Fibroblast of skin of left quadriceps (primary cell): ENCODE data around the gene ASB3.
"Not testable (repeated sequence)": the region's sequence is repeated elsewhere in the genome, so short reads cannot be mapped to it uniquely, and the experiment has no call there.

Experiments
- DNase-seq, 2 experiments: peaks; one replicate each; pipeline ENCODE4 v3.0.0-alpha.2; 2013; ENCODE audit warnings: low read depth in 2 of 2

The ASB3 gene

GRCh38 chr2:53787614-53788289 is 999 bp upstream of the ASB3 start:
- no peak for DNase-seq

- DNase-seq = no peak
These were observed 425 bp downstream of the ASB3 start for GRCh38 chr2:53786352-53786704.

- DNase-seq = no peak
These were observed 1.4 kb downstream of the ASB3 start for GRCh38 chr2:53785366-53785765.

DNA sequence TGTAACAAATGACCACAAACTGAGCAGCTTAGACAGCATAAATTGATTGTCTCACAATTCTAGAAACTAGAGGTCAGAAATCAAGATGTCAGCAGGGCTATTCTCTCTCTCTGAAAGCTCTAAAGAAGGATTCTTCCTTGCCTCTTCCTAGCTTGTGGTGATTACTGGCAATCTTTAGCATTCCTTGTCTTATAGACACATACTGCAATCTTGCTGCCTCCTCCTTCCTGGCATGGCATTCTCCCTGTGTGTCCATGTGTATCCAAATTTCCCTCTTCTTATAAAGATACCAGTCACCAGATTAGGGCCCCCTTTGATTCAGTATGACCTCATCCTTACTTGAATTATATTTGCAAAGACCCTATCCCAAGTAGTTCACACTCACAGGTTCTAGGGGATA is 2.3 kb downstream of the ASB3 start:
- no peak for DNase-seq

- no peak for DNase-seq
These were observed 4.1 kb downstream of the ASB3 start for GRCh38 chr2:53782676-53783075.

GRCh38 chr2:53780056-53780455 is 6.7 kb downstream of the ASB3 start:
- DNase-seq = no peak

- DNase-seq = no peak
These were observed 8.1 kb downstream of the ASB3 start for GRCh38 chr2:53778536-53779162.

DNA sequence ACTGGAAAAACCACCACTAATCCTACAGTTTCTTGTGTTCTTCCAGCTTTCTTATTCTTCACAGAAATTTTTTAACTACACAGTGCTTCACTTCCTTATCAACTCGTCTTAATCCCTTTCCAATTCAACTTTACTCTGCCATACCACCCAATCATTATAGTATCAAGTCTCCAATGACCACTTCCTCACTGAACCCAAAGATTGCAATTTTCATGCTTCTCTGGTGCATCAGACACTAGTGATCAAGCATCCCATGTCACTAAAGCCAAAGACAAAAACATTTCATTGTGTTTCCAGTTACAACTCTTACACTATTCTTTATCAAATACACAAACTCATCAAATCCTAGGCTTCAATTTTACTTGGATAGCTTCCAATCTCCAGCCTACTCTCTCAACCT is 9.6 kb downstream of the ASB3 start:
- no peak for DNase-seq

DNA sequence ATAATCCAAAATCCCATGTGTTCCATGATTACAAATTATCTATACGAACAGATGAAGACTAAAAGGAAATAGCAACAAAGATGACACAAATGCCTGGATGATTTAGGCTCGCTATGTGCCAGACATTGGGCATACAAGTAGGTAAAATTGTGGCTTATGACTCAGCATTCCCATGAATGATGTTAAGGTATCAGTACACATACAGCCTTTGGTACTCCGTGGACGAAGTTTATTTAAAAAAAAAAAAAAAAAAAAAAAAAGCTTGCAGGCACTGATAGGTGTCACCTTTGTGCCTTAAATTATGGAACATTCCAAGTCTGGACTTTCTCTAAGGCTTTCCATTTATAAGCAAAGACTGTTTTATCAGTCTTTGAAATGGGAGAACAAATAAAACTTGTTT is 16.5 kb downstream of the ASB3 start:
- no peak for DNase-seq

DNA sequence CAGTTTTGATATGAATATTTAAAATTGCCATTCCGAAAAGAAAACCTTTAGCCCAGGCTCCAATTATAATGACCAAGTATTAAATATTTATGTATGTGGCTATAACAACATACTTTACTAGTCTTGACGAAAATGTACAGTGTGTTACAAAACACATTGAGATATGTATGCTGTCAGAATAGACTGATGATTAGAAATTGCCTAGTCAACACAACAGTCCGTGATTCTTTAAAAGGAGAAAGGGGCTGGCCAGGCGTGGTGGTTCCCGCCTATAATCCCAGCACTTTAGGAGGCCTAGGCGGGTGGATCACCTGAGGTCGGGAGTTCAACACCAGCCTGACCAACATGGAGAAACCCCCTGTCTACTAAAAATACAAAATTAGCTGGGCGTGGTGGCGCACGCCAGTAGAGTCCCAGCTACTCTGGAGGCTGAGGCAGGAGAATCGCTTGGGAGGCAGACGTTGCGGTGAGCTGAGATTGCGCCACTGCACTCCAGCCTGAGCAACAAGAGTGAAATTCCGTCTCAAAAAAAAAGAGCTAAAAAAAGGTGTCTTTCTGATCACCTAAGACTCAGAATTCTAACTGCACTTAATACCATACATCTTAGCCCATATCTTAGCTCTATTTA is 17.3 kb downstream of the ASB3 start:
- DNase-seq = no peak

DNA sequence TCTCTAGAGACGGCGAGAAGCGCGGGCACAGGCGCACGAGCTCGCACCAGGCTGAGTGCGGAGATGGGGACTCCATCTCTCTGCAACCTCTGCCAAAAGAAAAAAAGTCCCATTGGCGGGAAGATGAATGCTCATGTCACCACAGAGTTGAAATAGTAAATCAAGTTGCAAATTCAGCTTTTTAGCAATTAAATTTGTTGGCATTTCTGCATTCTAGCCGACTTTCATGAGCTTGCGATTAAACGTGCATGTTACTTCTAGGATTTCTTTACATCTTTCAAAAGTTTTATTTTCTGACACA is 18.6 kb downstream of the ASB3 start:
- DNase-seq = no peak

- peak; percentile 33 to 34 for DNase-seq
These were observed 19.1 kb downstream of the ASB3 start, which contains the start of gene CHAC2 for GRCh38 chr2:53767405-53768241. TSS of gene CHAC2 (plus strand) at chr2:53767804. CDS start at chr2:53767887, 83 bp downstream.

DNA sequence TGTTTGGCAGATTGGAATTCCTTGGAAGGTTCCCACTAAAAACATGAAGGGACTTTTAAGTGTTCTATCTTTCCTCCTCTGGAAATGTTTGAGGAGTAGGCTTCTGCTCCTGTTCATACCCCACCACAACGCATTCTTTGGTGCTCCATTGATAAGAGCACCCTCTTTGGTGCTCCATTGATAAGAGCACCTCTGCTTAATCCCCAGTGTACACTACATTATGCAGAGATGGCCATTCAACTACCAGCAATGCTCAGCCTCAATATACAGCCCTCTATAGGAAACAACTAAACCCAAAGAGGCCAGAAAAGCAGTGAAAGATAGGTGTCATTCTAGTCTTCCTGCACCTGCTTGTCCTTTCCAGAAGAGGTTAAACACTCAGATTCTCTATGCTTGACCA is 21.0 kb downstream of the ASB3 start:
- DNase-seq = no peak

DNA sequence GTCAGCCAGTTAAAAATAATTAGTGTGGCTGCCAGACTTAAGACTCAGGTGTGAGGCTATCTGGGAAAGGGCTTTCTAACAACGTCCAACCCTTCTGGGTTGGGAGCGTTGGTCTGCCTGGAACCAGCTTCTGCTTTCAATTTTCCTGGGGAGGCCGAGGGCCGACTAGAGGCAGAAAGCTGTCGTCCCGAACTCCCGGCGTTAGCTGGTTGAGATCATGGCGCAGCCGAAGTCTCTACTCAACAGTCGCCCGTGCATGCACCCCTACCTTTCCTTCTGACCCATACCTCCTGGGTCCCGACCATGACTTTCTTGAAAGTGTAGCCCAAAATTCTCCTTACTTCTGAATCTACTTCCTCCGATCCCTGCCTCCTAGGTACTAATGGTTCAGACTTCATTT is 29.5 kb downstream of the ASB3 start:
- not testable (repeated sequence) for DNase-seq

DNA sequence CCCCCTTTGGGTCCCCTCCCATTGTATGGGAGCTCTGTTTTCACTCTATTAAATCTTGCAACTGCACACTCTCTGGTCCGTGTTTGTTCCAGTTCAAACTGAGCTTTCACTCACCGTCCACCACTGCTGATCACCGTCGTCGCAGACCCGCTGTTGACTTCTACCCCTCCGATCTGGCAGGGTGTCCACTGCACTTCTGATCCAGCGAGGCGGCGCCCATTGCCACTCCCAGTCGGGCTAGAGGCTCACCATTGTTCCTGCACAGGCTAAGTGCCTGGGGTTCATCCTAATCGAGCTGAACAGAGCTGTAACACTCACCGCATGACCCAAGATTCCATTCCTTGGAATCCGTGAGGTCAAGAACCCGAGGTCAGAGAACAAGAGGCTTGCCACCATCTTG is 30.1 kb downstream of the ASB3 start:
- no peak for DNase-seq

- no peak for DNase-seq
These were observed 31.6 kb downstream of the ASB3 start for GRCh38 chr2:53755121-53755520.

GRCh38 chr2:53753041-53753440 is 33.7 kb downstream of the ASB3 start:
- DNase-seq = no peak

GRCh38 chr2:53752385-53752784 is 34.4 kb downstream of the ASB3 start:
- no peak for DNase-seq

DNA sequence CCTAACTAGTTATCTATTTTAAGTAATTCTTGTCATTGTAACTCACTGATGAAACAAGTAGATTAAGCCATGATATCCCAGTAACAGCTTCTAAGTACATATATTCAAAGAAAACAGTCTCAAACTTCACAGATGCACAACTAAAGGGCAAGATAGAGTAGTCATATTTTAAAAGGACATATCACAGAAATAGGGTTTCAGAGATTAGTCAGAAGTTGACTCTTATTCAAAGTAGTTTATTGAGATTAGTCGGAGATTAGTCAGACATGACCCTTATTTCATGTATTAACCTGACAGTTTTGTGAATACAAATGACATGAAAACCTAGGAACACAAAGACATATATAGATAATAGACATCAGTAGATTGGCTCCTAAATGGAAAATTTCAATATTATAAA is 35.0 kb downstream of the ASB3 start:
- DNase-seq = no peak

DNA sequence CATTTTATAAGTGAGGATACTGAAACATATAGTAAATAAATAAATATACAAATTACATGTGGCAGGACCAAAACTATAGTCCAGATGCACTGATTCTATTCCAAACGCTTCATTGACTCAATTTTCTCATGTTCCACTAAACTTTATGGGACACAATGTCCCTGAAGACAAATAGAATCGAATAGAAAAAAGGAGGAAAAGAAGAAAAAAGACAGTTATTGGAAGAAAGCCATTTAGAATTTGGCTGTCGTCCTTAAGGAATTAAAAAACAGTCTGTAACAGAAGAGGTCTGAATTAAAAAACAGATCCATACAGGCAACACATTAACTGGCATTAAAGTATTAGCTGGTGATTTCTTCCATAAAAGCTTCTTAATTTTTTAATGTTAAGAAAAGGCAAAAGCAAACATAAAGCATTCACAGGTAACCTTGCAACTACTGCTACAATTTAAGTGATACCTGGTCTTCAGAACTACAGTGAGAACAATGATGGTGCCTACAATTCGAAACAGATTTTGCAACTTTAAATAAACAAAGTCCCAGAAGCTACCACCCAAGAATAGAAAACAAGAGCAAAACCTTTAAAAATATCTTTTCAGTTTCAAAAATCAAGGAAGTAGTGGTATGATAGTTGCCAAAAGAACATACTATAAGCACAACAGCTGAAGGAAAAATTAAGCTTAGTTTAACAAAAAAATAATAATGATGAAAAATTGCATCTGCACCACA is 36.5 kb downstream of the ASB3 start:
- DNase-seq = no peak

DNA sequence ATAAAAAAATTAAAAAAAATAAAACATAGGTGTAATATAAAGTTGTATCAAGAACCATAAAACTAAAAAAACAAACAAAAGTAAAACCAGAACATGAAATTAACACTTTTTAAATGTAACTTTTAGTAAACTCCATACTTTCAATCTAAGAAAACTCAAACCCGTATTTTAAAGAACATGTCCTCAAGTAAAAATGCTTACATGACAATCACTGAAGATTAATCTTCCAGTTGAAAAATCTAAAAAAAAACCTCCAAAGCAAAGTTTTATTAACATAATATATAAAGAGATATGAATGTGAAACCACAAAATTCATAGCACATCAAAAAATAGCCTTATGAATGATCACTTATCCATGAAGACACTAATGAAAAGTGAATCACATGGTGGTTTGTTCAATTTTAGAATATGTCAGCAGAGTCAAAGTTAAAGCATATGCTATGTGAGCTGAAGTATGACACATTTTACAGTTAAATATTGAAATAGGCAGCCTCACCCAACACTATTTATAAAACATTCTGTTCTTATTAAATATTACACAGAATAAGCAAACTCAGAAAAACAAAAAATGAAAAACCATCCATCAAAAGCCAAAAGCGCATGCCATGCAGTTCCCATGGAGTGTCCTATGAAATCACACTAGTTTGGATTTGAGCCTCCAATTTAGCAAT is 42.2 kb downstream of the ASB3 start:
- DNase-seq = no peak
